ENCODE data around the gene FER1L5. TPM values are rescaled to one million over a fixed set of nuclear protein-coding genes. Genes with fewer than 3 reads are reported as not detected.

Gene FER1L5
- total and polyA plus RNA-seq, 2 experiments from 2014 or later = 0.18 to 0.76 TPM

DNA sequence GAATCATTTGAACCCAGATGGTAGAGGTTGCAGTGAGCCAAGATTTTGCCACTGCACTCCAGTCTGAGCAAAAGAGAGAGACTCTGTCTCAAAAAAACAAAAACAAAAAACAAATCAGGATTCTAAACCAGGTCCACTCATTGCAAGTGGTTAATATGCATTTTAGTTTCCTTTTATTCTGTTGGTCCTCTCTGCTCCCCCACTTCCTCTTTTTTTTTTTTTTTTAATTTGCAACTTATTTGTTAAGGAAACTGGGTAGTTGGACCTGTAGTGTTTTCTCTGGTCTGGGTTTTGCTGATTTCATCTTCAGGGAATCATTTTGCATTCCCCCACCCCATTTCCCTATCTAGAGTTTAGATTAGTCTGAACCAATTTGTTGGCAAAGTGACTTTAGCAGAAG is 14.0 kb downstream of the FER1L5 start (continued):
- TF ChIP-seq, protein P1, sequence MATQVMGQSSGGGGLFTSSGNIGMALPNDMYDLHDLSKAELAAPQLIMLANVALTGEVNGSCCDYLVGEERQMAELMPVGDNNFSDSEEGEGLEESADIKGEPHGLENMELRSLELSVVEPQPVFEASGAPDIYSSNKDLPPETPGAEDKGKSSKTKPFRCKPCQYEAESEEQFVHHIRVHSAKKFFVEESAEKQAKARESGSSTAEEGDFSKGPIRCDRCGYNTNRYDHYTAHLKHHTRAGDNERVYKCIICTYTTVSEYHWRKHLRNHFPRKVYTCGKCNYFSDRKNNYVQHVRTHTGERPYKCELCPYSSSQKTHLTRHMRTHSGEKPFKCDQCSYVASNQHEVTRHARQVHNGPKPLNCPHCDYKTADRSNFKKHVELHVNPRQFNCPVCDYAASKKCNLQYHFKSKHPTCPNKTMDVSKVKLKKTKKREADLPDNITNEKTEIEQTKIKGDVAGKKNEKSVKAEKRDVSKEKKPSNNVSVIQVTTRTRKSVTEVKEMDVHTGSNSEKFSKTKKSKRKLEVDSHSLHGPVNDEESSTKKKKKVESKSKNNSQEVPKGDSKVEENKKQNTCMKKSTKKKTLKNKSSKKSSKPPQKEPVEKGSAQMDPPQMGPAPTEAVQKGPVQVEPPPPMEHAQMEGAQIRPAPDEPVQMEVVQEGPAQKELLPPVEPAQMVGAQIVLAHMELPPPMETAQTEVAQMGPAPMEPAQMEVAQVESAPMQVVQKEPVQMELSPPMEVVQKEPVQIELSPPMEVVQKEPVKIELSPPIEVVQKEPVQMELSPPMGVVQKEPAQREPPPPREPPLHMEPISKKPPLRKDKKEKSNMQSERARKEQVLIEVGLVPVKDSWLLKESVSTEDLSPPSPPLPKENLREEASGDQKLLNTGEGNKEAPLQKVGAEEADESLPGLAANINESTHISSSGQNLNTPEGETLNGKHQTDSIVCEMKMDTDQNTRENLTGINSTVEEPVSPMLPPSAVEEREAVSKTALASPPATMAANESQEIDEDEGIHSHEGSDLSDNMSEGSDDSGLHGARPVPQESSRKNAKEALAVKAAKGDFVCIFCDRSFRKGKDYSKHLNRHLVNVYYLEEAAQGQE (IDR thresholded peaks at IDR 0.05; ENCODE audit: unreplicated experiment) = no peak
- no peak for TF ChIP-seq EZH2phosphoT487 (IDR thresholded peaks at IDR 0.05; ENCODE audit: unreplicated experiment)

DNA sequence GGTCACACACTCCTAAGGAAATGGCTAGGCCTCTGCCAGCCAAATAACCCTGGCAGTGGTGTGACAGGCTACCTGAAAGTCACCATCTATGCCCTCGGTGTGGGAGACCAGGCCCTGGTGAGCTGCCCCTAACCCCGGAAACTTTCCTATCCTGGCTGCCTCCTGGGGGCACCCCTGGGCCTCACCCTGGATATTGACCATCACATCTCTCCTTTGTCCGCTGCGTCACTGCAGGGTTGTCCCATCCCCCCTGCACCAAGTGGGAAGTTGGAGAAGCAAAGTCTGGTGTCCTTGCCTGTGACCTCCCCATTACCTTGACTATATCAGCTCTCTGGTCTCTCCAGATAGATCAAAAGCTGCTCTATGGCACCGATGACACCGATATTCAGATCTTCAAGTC is 18.8 kb downstream of the FER1L5 start:
- Histone ChIP-seq H3F3A (replicated peaks; ENCODE audit: low read depth) (no peaks in the 10 kb centered on the region), H3K36me3 (ENCODE audit: insufficient read depth) (no peaks in the 10 kb centered on the region), H4K20me1 (replicated peaks; ENCODE audit: insufficient read depth) (no peaks in the 10 kb centered on the region), H3K79me2 (replicated peaks; ENCODE audit: insufficient read depth) (no peaks in the 10 kb centered on the region), H3K4me3 (no peak overlapping the region), H3K4me1 (ENCODE audit: insufficient read depth) (no peaks in the 10 kb centered on the region; the same call in 1 of the 2 replicates), H3K27me3 (ENCODE audit: insufficient read depth) (no peaks in the 10 kb centered on the region), H3K9me2 (ENCODE audit: insufficient read depth) (no peaks in the 10 kb centered on the region), H3K27ac (ENCODE audit: low read depth) (no peak overlapping the region), H3K4me2 (no peak overlapping the region), H2AFZ (no peak overlapping the region)
- Mint-ChIP-seq H3K9me3 (peaks cover 13% of the 10 kb centered on the region), H3K27me3 (ENCODE audit: insufficient read depth, low read depth, poor library complexity) (no peaks in the 10 kb centered on the region), H3K27ac (no peak overlapping the region), H3K4me1 (no peaks in the 10 kb centered on the region), H3K4me3 (no peak overlapping the region), H3K36me3 (ENCODE audit: low read depth) (no peaks in the 10 kb centered on the region; the same call in 2 of the 3 replicates)
- no peak for ATAC-seq
- DNase-seq (ENCODE audit: low spot score) = no peak
- TF ChIP-seq, protein P2, sequence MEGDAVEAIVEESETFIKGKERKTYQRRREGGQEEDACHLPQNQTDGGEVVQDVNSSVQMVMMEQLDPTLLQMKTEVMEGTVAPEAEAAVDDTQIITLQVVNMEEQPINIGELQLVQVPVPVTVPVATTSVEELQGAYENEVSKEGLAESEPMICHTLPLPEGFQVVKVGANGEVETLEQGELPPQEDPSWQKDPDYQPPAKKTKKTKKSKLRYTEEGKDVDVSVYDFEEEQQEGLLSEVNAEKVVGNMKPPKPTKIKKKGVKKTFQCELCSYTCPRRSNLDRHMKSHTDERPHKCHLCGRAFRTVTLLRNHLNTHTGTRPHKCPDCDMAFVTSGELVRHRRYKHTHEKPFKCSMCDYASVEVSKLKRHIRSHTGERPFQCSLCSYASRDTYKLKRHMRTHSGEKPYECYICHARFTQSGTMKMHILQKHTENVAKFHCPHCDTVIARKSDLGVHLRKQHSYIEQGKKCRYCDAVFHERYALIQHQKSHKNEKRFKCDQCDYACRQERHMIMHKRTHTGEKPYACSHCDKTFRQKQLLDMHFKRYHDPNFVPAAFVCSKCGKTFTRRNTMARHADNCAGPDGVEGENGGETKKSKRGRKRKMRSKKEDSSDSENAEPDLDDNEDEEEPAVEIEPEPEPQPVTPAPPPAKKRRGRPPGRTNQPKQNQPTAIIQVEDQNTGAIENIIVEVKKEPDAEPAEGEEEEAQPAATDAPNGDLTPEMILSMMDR (conservative IDR thresholded peaks at IDR 0.05; ENCODE audit: low read depth in 2 of 2) = no peak
- TF ChIP-seq JUNB (IDR thresholded peaks at IDR 0.05; ENCODE audit: unreplicated experiment) (no peak), STAT1 (IDR thresholded peaks at IDR 0.05; ENCODE audit: unreplicated experiment) (no peak), ZNF331 (CRISPR knock-in tag; IDR thresholded peaks at IDR 0.05; ENCODE audit: low read depth) (no peak), NANOG (IDR thresholded peaks at IDR 0.05; ENCODE audit: borderline replicate concordance) (no peak)
- TF ChIP-seq, protein P3, sequence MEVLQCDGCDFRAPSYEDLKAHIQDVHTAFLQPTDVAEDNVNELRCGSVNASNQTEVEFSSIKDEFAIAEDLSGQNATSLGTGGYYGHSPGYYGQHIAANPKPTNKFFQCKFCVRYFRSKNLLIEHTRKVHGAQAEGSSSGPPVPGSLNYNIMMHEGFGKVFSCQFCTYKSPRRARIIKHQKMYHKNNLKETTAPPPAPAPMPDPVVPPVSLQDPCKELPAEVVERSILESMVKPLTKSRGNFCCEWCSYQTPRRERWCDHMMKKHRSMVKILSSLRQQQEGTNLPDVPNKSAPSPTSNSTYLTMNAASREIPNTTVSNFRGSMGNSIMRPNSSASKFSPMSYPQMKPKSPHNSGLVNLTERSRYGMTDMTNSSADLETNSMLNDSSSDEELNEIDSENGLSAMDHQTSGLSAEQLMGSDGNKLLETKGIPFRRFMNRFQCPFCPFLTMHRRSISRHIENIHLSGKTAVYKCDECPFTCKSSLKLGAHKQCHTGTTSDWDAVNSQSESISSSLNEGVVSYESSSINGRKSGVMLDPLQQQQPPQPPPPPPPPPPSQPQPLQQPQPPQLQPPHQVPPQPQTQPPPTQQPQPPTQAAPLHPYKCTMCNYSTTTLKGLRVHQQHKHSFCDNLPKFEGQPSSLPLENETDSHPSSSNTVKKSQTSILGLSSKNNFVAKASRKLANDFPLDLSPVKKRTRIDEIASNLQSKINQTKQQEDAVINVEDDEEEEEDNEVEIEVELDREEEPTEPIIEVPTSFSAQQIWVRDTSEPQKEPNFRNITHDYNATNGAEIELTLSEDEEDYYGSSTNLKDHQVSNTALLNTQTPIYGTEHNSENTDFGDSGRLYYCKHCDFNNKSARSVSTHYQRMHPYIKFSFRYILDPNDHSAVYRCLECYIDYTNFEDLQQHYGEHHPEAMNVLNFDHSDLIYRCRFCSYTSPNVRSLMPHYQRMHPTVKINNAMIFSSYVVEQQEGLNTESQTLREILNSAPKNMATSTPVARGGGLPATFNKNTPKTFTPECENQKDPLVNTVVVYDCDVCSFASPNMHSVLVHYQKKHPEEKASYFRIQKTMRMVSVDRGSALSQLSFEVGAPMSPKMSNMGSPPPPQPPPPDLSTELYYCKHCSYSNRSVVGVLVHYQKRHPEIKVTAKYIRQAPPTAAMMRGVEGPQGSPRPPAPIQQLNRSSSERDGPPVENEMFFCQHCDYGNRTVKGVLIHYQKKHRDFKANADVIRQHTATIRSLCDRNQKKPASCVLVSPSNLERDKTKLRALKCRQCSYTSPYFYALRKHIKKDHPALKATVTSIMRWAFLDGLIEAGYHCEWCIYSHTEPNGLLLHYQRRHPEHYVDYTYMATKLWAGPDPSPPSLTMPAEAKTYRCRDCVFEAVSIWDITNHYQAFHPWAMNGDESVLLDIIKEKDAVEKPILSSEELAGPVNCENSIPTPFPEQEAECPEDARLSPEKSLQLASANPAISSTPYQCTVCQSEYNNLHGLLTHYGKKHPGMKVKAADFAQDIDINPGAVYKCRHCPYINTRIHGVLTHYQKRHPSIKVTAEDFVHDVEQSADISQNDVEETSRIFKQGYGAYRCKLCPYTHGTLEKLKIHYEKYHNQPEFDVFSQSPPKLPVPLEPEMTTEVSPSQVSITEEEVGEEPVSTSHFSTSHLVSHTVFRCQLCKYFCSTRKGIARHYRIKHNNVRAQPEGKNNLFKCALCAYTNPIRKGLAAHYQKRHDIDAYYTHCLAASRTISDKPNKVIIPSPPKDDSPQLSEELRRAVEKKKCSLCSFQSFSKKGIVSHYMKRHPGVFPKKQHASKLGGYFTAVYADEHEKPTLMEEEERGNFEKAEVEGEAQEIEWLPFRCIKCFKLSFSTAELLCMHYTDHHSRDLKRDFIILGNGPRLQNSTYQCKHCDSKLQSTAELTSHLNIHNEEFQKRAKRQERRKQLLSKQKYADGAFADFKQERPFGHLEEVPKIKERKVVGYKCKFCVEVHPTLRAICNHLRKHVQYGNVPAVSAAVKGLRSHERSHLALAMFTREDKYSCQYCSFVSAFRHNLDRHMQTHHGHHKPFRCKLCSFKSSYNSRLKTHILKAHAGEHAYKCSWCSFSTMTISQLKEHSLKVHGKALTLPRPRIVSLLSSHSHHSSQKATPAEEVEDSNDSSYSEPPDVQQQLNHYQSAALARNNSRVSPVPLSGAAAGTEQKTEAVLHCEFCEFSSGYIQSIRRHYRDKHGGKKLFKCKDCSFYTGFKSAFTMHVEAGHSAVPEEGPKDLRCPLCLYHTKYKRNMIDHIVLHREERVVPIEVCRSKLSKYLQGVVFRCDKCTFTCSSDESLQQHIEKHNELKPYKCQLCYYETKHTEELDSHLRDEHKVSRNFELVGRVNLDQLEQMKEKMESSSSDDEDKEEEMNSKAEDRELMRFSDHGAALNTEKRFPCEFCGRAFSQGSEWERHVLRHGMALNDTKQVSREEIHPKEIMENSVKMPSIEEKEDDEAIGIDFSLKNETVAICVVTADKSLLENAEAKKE (CRISPR knock-in tag; IDR thresholded peaks at IDR 0.05) = no peak
- TF ChIP-seq, protein P4, sequence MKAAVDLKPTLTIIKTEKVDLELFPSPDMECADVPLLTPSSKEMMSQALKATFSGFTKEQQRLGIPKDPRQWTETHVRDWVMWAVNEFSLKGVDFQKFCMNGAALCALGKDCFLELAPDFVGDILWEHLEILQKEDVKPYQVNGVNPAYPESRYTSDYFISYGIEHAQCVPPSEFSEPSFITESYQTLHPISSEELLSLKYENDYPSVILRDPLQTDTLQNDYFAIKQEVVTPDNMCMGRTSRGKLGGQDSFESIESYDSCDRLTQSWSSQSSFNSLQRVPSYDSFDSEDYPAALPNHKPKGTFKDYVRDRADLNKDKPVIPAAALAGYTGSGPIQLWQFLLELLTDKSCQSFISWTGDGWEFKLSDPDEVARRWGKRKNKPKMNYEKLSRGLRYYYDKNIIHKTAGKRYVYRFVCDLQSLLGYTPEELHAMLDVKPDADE (IDR thresholded peaks at IDR 0.05) = no peak
- TF ChIP-seq, protein P1 (IDR thresholded peaks at IDR 0.05; ENCODE audit: unreplicated experiment) = no peak
